ENCODE measurements around the gene CHRNE.

The CHRNE gene

GRCh38 chr17:4903051-4903818 is at the start of gene CHRNE:
Gene CHRNE, minus strand, starts transcription at chr17:4903098. Its CDS starts 35 bp downstream, at chr17:4903063.
- in situ Hi-C loops (cut with MboI; ENCODE audit: low sequenced_read_pairs), result no loop called here

GRCh38 chr17:4951486-4951885 is 48.6 kb upstream of the CHRNE start:
- in situ Hi-C loops (cut with MboI; ENCODE audit: low sequenced_read_pairs), result no loop called here

GRCh38 chr17:4950746-4951204 is 47.9 kb upstream of the CHRNE start, which contains the start of gene ENO3:
Gene ENO3, plus strand, starts transcription at chr17:4951119. Its CDS starts 711 bp downstream, at chr17:4951830.
- in situ Hi-C loops (cut with MboI; ENCODE audit: low sequenced_read_pairs), result no loop called here

GRCh38 chr17:4950075-4950745 is 47.3 kb upstream of the CHRNE start:
- in situ Hi-C loops (cut with MboI; ENCODE audit: low sequenced_read_pairs), result no loop called here

GRCh38 chr17:4949321-4950074 is 46.6 kb upstream of the CHRNE start:
- in situ Hi-C loops (cut with MboI; ENCODE audit: low sequenced_read_pairs), result no loop called here

GRCh38 chr17:4948931-4949320 is 46.0 kb upstream of the CHRNE start:
- in situ Hi-C loops (cut with MboI; ENCODE audit: low sequenced_read_pairs), result no loop called here

GRCh38 chr17:4948166-4948930 is 45.5 kb upstream of the CHRNE start, which contains the start of gene PFN1:
Gene PFN1, minus strand, starts transcription at chr17:4948530. Its CDS starts 136 bp downstream, at chr17:4948394.
- in situ Hi-C loops (cut with MboI; ENCODE audit: low sequenced_read_pairs), result no loop called here

GRCh38 chr17:4947411-4948165 is 44.7 kb upstream of the CHRNE start:
- in situ Hi-C loops (cut with MboI; ENCODE audit: low sequenced_read_pairs), result no loop called here

- in situ Hi-C loops (cut with MboI; ENCODE audit: low sequenced_read_pairs), result no loop called here
These were observed 44.1 kb upstream of the CHRNE start for GRCh38 chr17:4947010-4947410.

- in situ Hi-C loops (cut with MboI; ENCODE audit: low sequenced_read_pairs), result no loop called here
These were observed 43.5 kb upstream of the CHRNE start for GRCh38 chr17:4946312-4946976.

- in situ Hi-C loops (cut with MboI; ENCODE audit: low sequenced_read_pairs), result no loop called here
These were observed 43.0 kb upstream of the CHRNE start for GRCh38 chr17:4945944-4946280.

GRCh38 chr17:4945176-4945943 is 42.5 kb upstream of the CHRNE start:
- in situ Hi-C loops (cut with MboI; ENCODE audit: low sequenced_read_pairs), result no loop called here

GRCh38 chr17:4944554-4945175 is 41.8 kb upstream of the CHRNE start:
- in situ Hi-C loops (cut with MboI; ENCODE audit: low sequenced_read_pairs), result no loop called here

- in situ Hi-C loops (cut with MboI; ENCODE audit: low sequenced_read_pairs), result no loop called here
These were observed 41.3 kb upstream of the CHRNE start for GRCh38 chr17:4944163-4944553.

- in situ Hi-C loops (cut with MboI; ENCODE audit: low sequenced_read_pairs), result no loop called here
These were observed 40.0 kb upstream of the CHRNE start for GRCh38 chr17:4942760-4943508.

GRCh38 chr17:4941319-4941610 is 38.4 kb upstream of the CHRNE start:
- in situ Hi-C loops (cut with MboI; ENCODE audit: low sequenced_read_pairs), result no loop called here

- in situ Hi-C loops (cut with MboI; ENCODE audit: low sequenced_read_pairs), result no loop called here
These were observed 37.8 kb upstream of the CHRNE start for GRCh38 chr17:4940555-4941318.
